H1 (cell line): ENCODE data around the gene NEURL2. TPM values are rescaled to one million over a fixed set of nuclear protein-coding genes. Genes with fewer than 3 reads are reported as not detected.

ENCODE experiments used
- CTCF ChIA-PET: fragments of 300-600 bp; sonication (Branson Sonifier 250); formaldehyde crosslinking; loops from one replicate; lab custom pipeline; 2021; ENCODE audit not compliant: partially characterized antibody; lab: Charles Lee
- POLR2A ChIA-PET: fragments of 300-600 bp; sonication (Branson Sonifier 250); formaldehyde crosslinking; loops from one replicate; lab custom pipeline; 2021; ENCODE audit warnings: inconsistent platforms; ENCODE audit not compliant: partially characterized antibody; lab: Charles Lee
- DNase-seq, 2 experiments: peaks; one replicate each; pipeline versions ENCODE4 v3.0.0 to v3.0.0-alpha.2; 2010 to 2022; ENCODE audit warnings: low spot score in 2 of 2, low read depth in 1 of 2, mixed read lengths in 1 of 2
- FAIRE-seq: peaks from 2 replicates; lab custom pipeline; 2011; peaks lifted over from hg19 to GRCh38; lab: Jason Lieb, UNC
- H2AFZ ChIP-seq: 2 replicates; pipeline ENCODE4 v1.8.1; 2012; ENCODE audit warnings: low read length, inconsistent platforms
- H2AK5ac ChIP-seq: 2 replicates; pipeline ENCODE4 v1.6.1; 2013; ENCODE audit warnings: low read depth, low read length
- H2BK120ac ChIP-seq: replicated peaks from 2 replicates; pipeline ENCODE3; 2013; ENCODE audit warnings: low read depth, low read length, inconsistent platforms
- H2BK12ac ChIP-seq: 2 replicates; pipeline ENCODE4 v1.6.1; 2013; ENCODE audit warnings: low read depth, low read length
- H2BK15ac ChIP-seq: 2 replicates; pipeline ENCODE4 v1.6.1; 2013; ENCODE audit warnings: low read length
- H2BK20ac ChIP-seq: 2 replicates; pipeline ENCODE4 v1.6.1; 2013; ENCODE audit warnings: low read length
- H2BK5ac ChIP-seq: 2 replicates; pipeline ENCODE4 v1.6.1; 2013; ENCODE audit warnings: low read depth, low read length
- H3K14ac ChIP-seq: 2 replicates; pipeline ENCODE4 v1.6.1; 2013; ENCODE audit warnings: inconsistent platforms; ENCODE audit not compliant: insufficient read length
- H3K18ac ChIP-seq: 2 replicates; pipeline ENCODE4 v1.6.1; 2013; ENCODE audit warnings: low read length; ENCODE audit errors: extremely low read depth
- H3K23ac ChIP-seq: 2 replicates; pipeline ENCODE4 v1.6.1; 2013; ENCODE audit warnings: inconsistent platforms; ENCODE audit not compliant: insufficient read length
- H3K23me2 ChIP-seq: 2 replicates; pipeline ENCODE4 v1.6.1; 2013; ENCODE audit warnings: low read depth, low read length
- H3K27ac ChIP-seq: 2 replicates; pipeline ENCODE4 v1.6.1; 2011; ENCODE audit warnings: low read depth, low read length, inconsistent platforms
- H3K27me3 ChIP-seq, 4 experiments: replicated peaks in 1 of 4; 1 replicate in 1 of 4; 2 replicates in 3 of 4; pipeline versions ENCODE4 v1.6.1 to v1.8.1; 2011 to 2013; ENCODE audit warnings: low read length in 3 of 4, mild to moderate bottlenecking in 3 of 4, inconsistent platforms in 2 of 4, mixed read lengths in 2 of 4, moderate library complexity in 1 of 4; ENCODE audit not compliant: control insufficient read depth in 3 of 4, insufficient read depth in 3 of 4; ENCODE audit errors: extremely low read depth in 1 of 4
- H3K36me3 ChIP-seq, 4 experiments: 2 replicates each; pipeline versions ENCODE4 v1.6.1 to v1.8.1; 2011 to 2013; ENCODE audit warnings: mild to moderate bottlenecking in 4 of 4, low read length in 3 of 4, moderate library complexity in 2 of 4, control low read depth in 1 of 4, inconsistent platforms in 1 of 4; ENCODE audit not compliant: insufficient read depth in 4 of 4, control insufficient read depth in 2 of 4
- H3K4ac ChIP-seq: replicated peaks from 2 replicates; pipeline ENCODE3; 2013; ENCODE audit warnings: low read length, low read depth, mixed read lengths, inconsistent platforms; ENCODE audit not compliant: insufficient read length
- H3K4me1 ChIP-seq, 4 experiments: replicated peaks in 1 of 4; 1 replicate in 1 of 4; 2 replicates in 3 of 4; pipeline versions ENCODE4 v1.6.1 to v1.8.1; 2011 to 2013; ENCODE audit warnings: low read length in 3 of 4, inconsistent platforms in 2 of 4, mixed read lengths in 1 of 4; ENCODE audit not compliant: insufficient read depth in 4 of 4, control insufficient read depth in 3 of 4
- H3K4me2 ChIP-seq, 2 experiments: 2 replicates each; pipeline versions ENCODE4 v1.6.1 to v1.8.1; 2011 to 2013; ENCODE audit warnings: low read depth in 2 of 2, low read length in 2 of 2, control low read depth in 1 of 2, inconsistent platforms in 1 of 2, mild to moderate bottlenecking in 1 of 2; ENCODE audit not compliant: insufficient read depth in 1 of 2
- H3K4me3 ChIP-seq, 4 experiments: fragments of 200-600, 300-600 bp in 1 of 4; sonication (generic), shearing (Covaris generic), sonication (Bioruptor Twin) in 1 of 4; 2 replicates each; pipeline versions ENCODE4 v1.5.1 to v1.8.1; 2011 to 2016; ENCODE audit warnings: low read length in 4 of 4, low read depth in 3 of 4, control low read depth in 2 of 4, inconsistent platforms in 2 of 4, mild to moderate bottlenecking in 2 of 4, mixed read lengths in 1 of 4, moderate library complexity in 1 of 4; ENCODE audit not compliant: insufficient read depth in 2 of 4; ENCODE audit errors: extremely low read depth in 1 of 4
- H3K56ac ChIP-seq: replicated peaks from 2 replicates; pipeline ENCODE3; 2013; ENCODE audit warnings: low read depth, mild to moderate bottlenecking, mixed read lengths, low read length, inconsistent platforms; ENCODE audit not compliant: insufficient read length
- H3K79me1 ChIP-seq: 2 replicates; pipeline ENCODE4 v1.6.1; 2013; ENCODE audit warnings: low read depth, low read length, control low read depth
- H3K79me2 ChIP-seq, 2 experiments: 2 replicates each; pipeline versions ENCODE4 v1.6.1 to v1.8.1; 2012 to 2013; ENCODE audit warnings: low read length in 2 of 2, mild to moderate bottlenecking in 2 of 2, inconsistent platforms in 1 of 2; ENCODE audit not compliant: insufficient read depth in 2 of 2, control insufficient read depth in 1 of 2
- H3K9ac ChIP-seq, 4 experiments: replicated peaks in 1 of 4; 1 replicate in 1 of 4; 2 replicates in 3 of 4; pipeline versions ENCODE4 v1.6.1 to v1.8.1; 2011 to 2013; ENCODE audit warnings: low read depth in 3 of 4, low read length in 3 of 4, control low read depth in 2 of 4, mild to moderate bottlenecking in 2 of 4, moderate library complexity in 2 of 4, inconsistent platforms in 1 of 4; ENCODE audit errors: extremely low read depth in 1 of 4
- H3K9me3 ChIP-seq, 2 experiments: 2 replicates each; pipeline versions ENCODE4 v1.6.1 to v1.8.1; 2012 to 2013; ENCODE audit warnings: mild to moderate bottlenecking in 2 of 2, moderate library complexity in 2 of 2, control low read depth in 1 of 2, inconsistent platforms in 1 of 2, low read depth in 1 of 2, low read length in 1 of 2, mixed read lengths in 1 of 2; ENCODE audit not compliant: insufficient read depth in 2 of 2
- H4K20me1 ChIP-seq, 2 experiments: replicated peaks in 1 of 2; 2 replicates each; pipeline versions ENCODE3 to v1.8.1; 2011 to 2013; ENCODE audit warnings: inconsistent platforms in 2 of 2, low read length in 2 of 2, mild to moderate bottlenecking in 1 of 2; ENCODE audit not compliant: insufficient read depth in 2 of 2, control insufficient read depth in 1 of 2
- H4K5ac ChIP-seq: 2 replicates; pipeline ENCODE4 v1.6.1; 2013; ENCODE audit warnings: low read length, low read depth, mixed read lengths, inconsistent platforms; ENCODE audit not compliant: insufficient read length
- H4K8ac ChIP-seq: 2 replicates; pipeline ENCODE4 v1.8.0; 2013; ENCODE audit warnings: mild to moderate bottlenecking, moderate library complexity, low read length, inconsistent platforms; ENCODE audit not compliant: insufficient read depth; ENCODE audit errors: extremely low read depth
- H4K91ac ChIP-seq: replicated peaks from 2 replicates; pipeline ENCODE3; 2013; ENCODE audit warnings: low read length, mixed read lengths, inconsistent platforms; ENCODE audit not compliant: insufficient read length
- CHD1 ChIP-seq: IDR thresholded peaks from 2 replicates; pipeline ENCODE4 v1.6.1; 2012; ENCODE audit warnings: low read depth, low read length, improper control_type of control experiment
- JUND ChIP-seq: IDR thresholded peaks from 2 replicates; pipeline ENCODE4 v1.6.1; 2011; ENCODE audit warnings: mild to moderate bottlenecking, improper control_type of control experiment, low read length
- POLR2A ChIP-seq, 2 experiments: IDR thresholded peaks; 1 replicate in 1 of 2; 2 replicates in 1 of 2; pipeline ENCODE4 v1.6.1; 2011; ENCODE audit warnings: low read depth in 2 of 2, low read length in 2 of 2, mild to moderate bottlenecking in 2 of 2; ENCODE audit errors: control extremely low read depth in 1 of 2
- POU5F1 ChIP-seq: IDR thresholded peaks from 2 replicates; pipeline ENCODE4 v1.6.1; 2011; ENCODE audit warnings: low read depth, mild to moderate bottlenecking, low read length, moderate library complexity
- SP1 ChIP-seq: IDR thresholded peaks from 2 replicates; pipeline ENCODE4 v1.6.1; 2011; ENCODE audit warnings: low read depth, low read length
- WGBS, 2 experiments: shearing (Covaris generic) in 1 of 2; methylation state at CpG; one replicate each; pipeline versions ENCODE4 v1.1.6 to v1.1.7; 2013 to 2015; ENCODE audit warnings: low lambda C conversion rate in 2 of 2, mixed read lengths in 2 of 2, inconsistent platforms in 1 of 2, low coverage in 1 of 2, missing lambda C conversion rate in 1 of 2; ENCODE audit not compliant: insufficient replicate concordance in 2 of 2, insufficient coverage in 1 of 2, insufficient read length in 1 of 2; ENCODE audit errors: extremely low coverage in 1 of 2, missing lambda C conversion rate in 1 of 2; 5-methylcytosine and 5-hydroxymethylcytosine counted together
- long read RNA-seq, 2 experiments: library from RNA in 1 of 2; library from capped mRNA in 1 of 2; stranded (forward); transcript quantifications; one replicate each; pipeline ENCODE4 v2.0.0, GENCODE V29; 2021; ENCODE audit warnings: inconsistent platforms in 1 of 2
- polyA minus RNA-seq, 3 experiments: library from RNA; depleted of rRNA, polyadenylated mRNA; stranded (reverse); fragments of >200 nt; gene quantifications; 1 replicate in 2 of 3; 2 replicates in 1 of 3; pipeline ENCODE4 v1.2.3, GENCODE V29; 2011
- polyA plus RNA-seq, 7 experiments: library from polyadenylated mRNA; depleted of rRNA in 3 of 7; stranded (reverse) in 5 of 7; unstranded in 2 of 7; fragments of >200 nt in 5 of 7; fragments of 200-250 nt in 2 of 7; gene quantifications; 1 replicate in 5 of 7; 2 replicates in 1 of 7; 4 replicates in 1 of 7; pipeline versions ENCODE4 v1.2.1 to v1.2.3, GENCODE V29; 2011 to 2013; ENCODE audit warnings: missing spikeins in 2 of 7, mixed read lengths in 2 of 7
- total RNA-seq: library from RNA; stranded (reverse); fragmentation: NEBNext Ultra II Directional; extraction: Animal tissue kit (Norgen Biotek cat#: 25700); gene quantifications from 2 replicates; pipeline ENCODE4 v1.2.1, GENCODE V29; 2021
- TF ChIP-seq, protein P1 (sequence below): IDR thresholded peaks from 2 replicates; pipeline ENCODE4 v1.6.1; 2011; ENCODE audit warnings: low read depth, mild to moderate bottlenecking, low read length; ENCODE audit not compliant: insufficient read depth

NEURL2 gene, protein sequence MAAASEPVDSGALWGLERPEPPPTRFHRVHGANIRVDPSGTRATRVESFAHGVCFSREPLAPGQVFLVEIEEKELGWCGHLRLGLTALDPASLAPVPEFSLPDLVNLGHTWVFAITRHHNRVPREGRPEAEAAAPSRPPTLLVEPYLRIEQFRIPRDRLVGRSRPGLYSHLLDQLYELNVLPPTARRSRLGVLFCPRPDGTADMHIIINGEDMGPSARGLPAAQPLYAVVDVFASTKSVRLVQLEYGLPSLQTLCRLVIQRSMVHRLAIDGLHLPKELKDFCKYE
- total RNA-seq = 5.2 and 6.9 TPM in 2 replicates
- 6.9 and 10.3 TPM in 2 replicates for polyA plus RNA-seq (2011; rRNA removed)
- 9.4 TPM for polyA plus RNA-seq (2011; cell fraction: cytosol; rRNA removed)
- 15.0 TPM for polyA plus RNA-seq (2011; cell fraction: nucleus; rRNA removed)
- 3.4 to 5.8 TPM (median 5.5 TPM) in 4 replicates for polyA plus RNA-seq (2012, experiment 1 of 2)
- polyA plus RNA-seq (2012, experiment 2 of 2) = 4.2 TPM
- 4.8 TPM for polyA plus RNA-seq (2013, experiment 1 of 2)
- 3.2 TPM for polyA plus RNA-seq (2013, experiment 2 of 2)
- 3.6 and 3.7 TPM in 2 replicates for polyA minus RNA-seq (2011; rRNA and poly(A)+ RNA removed)
- 6.1 TPM for polyA minus RNA-seq (2011; cell fraction: cytosol; rRNA and poly(A)+ RNA removed)
- 10.5 TPM for polyA minus RNA-seq (2011; cell fraction: nucleus; rRNA and poly(A)+ RNA removed)
- long read RNA-seq, experiment 1, partial matches to known transcripts = 0 of 1 reads
- long read RNA-seq, experiment 1, other reads (novel, unspliced or antisense) = 1 of 1 reads
- long read RNA-seq, experiment 2 = 0 reads

DNA sequence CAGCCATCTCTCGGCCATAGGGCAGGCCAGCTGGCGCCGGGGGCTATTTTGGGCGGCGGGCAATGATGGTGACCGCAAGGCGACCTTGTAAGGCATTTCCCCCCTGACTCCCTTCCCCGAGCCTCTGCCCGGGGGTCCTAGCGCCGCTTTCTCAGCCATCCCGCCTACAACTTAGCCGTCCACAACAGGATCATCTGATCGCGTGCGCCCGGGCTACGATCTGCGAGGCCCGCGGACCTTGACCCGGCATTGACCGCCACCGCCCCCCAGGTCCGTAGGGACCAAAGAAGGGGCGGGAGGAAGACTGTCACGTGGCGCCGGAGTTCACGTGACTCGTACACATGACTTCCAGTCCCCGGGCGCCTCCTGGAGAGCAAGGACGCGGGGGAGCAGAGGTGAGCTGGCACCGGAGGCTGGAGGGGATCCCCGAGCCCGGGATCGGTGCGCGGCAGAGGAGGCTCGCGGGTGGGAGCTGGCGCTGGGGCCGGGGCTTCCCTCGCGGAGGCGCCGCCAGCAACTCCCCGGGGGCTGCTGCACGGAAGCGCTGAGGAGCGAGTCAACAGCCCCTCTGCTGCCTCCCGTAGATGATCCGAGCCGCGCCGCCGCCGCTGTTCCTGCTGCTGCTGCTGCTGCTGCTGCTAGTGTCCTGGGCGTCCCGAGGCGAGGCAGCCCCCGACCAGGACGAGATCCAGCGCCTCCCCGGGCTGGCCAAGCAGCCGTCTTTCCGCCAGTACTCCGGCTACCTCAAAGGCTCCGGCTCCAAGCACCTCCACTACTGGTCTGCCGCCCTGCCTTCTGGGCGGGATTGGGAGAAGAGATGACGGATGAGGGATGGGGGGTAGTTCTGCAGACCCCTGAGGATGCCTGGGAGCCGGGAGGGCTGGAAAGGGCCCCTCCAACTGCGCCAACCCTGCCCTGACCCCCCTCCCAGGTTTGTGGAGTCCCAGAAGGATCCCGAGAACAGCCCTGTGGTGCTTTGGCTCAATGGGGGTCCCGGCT lies at the start of gene NEURL2, which contains the start of gene CTSA:
TSS of gene NEURL2 (minus strand) at position 224 of the 999 bp plus-strand sequence. CDS start at position 7, 217 bp downstream.
TSS of gene CTSA (plus strand) at position 351 of the 999 bp plus-strand sequence. CDS start at position 585, 234 bp downstream.
- no peak for FAIRE-seq
- H4K8ac ChIP-seq = peak within 1 kb of the TSS; percentile 97
- no peak within 1 kb of the TSS for H2BK20ac ChIP-seq
- H3K4ac ChIP-seq = peak within 1 kb of the TSS; percentile 94
- H3K79me2 ChIP-seq = peaks cover 0 to 7% of the 10 kb centered on the region in 2 experiments; a peak in 1 of 4 replicates
- peaks cover 0 to 10% (median 6%) of the 10 kb centered on the region in 4 experiments; a peak in 6 of 7 replicates for H3K4me1 ChIP-seq
- peaks cover 3% of the 10 kb centered on the region; the same call in 1 of the 2 replicates for H3K79me1 ChIP-seq
- POLR2A ChIA-PET = interaction anchor here (0.6 to 11.2 kb wide), 27 partner anchors 9 to 498 kb away, joined by 3 to 172 read pairs (median 5); partner anchors contain the start of genes ACOT8, PCIF1, PLTP and SNX21
- H3K23me2 ChIP-seq = peaks cover 15% of the 10 kb centered on the region; the same call in 1 of the 2 replicates
- peak within 1 kb of the TSS; percentile 64 to 71 (median 67) for H3K9ac ChIP-seq
- no peak within 1 kb of the TSS for H3K23ac ChIP-seq
- H2BK120ac ChIP-seq = peak within 1 kb of the TSS; percentile 43
- peak within 1 kb of the TSS; percentile 59 for H3K56ac ChIP-seq
- H4K20me1 ChIP-seq = peaks cover 0 to 9% of the 10 kb centered on the region in 2 experiments
- H3K27me3 ChIP-seq = no peaks in the 10 kb centered on the region
- peak within 1 kb of the TSS; percentile 52; the same call in 1 of the 2 replicates for H2BK5ac ChIP-seq
- no peak within 1 kb of the TSS for H2BK15ac ChIP-seq
- peak within 1 kb of the TSS; percentile 74 for H4K91ac ChIP-seq
- H3K4me3 ChIP-seq = peak within 1 kb of the TSS; percentile 55 to 79 (median 74)
- peak within 1 kb of the TSS; percentile 68; the same call in 1 of the 2 replicates for H2BK12ac ChIP-seq
- no peak within 1 kb of the TSS for H2AK5ac ChIP-seq
- H3K4me2 ChIP-seq = peak within 1 kb of the TSS; percentile 72 to 95
- WGBS, 2 experiments = 6% methylated on average over 70 of the region's 78 CpGs; no CpG with 5 or more reads in 1 of the 2 experiments
- H3K18ac ChIP-seq = peak within 1 kb of the TSS; percentile 83
- H2AFZ ChIP-seq = no peak within 1 kb of the TSS; the same call in 1 of the 2 replicates
- H3K14ac ChIP-seq = no peak within 1 kb of the TSS
- CTCF ChIA-PET = interaction anchor here (0.7 to 6.3 kb wide), 23 partner anchors 9 to 570 kb away, joined by 3 to 40 read pairs (median 8); partner anchors contain the start of gene ZSWIM1
- peaks cover 3 to 8% (median 7%) of the 10 kb centered on the region in 4 experiments; a peak in 7 of 8 replicates for H3K36me3 ChIP-seq
- peak within 1 kb of the TSS; percentile 38 for H3K27ac ChIP-seq
- H3K9me3 ChIP-seq = no peaks in the 10 kb centered on the region
- peak within 1 kb of the TSS; percentile 70 for H4K5ac ChIP-seq
- DNase-seq = peak; percentile 79 to 96
- no peak for TF ChIP-seq SP1
- no peak for TF ChIP-seq CHD1
- TF ChIP-seq JUND = no peak
- TF ChIP-seq, protein P1, sequence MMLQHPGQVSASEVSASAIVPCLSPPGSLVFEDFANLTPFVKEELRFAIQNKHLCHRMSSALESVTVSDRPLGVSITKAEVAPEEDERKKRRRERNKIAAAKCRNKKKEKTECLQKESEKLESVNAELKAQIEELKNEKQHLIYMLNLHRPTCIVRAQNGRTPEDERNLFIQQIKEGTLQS = peak; percentile 100
- no peak for TF ChIP-seq POU5F1
- TF ChIP-seq POLR2A (IDR thresholded peaks at IDR 0.05; ENCODE audit: control extremely low read depth in 1 of 2, low read depth in 2 of 2, low read length in 2 of 2) = peak; percentile 43 to 69
